ENCODE measurements around the gene RPP25. TPM values are rescaled to one million over a fixed set of nuclear protein-coding genes. Genes with fewer than 3 reads are reported as not detected.

RPP25 gene
- total RNA-seq, 1 experiment from 2014 or later, result not detected

DNA sequence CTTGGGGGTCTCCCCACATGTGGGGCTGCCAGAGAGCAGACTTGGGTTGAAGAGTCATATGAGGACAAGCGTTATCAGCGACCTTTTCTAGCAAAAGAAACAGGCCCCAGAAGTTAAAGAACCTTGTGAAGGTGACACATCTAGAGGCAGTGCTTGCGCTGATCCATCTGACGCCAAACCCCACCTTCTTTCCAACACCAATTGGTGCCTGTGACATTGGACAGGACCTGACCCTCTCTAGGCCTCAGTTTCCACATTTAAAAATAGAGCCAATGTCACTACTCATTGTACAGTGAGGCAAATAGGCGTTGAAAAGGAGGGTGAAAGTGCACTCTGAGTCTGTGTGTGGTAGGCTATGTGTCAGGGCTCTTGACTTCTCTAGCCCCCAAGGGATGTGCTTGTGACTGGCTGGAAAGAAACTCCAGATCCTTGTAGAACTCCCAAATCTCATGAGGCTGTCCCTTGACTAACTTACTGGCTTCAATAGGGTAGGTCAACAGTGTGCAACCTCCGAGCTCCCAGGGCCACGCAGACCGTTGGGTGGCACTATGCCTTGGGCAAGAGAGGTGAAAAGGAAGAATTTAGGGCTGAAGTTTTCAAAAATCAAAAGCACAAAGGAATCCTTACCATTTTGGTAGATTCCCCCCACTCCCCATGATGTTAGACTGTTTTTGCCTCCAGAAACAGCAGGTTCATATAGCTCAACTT lies 49.3 kb downstream of the RPP25 start:
- no peaks in the 10 kb centered on the region for H3K9me3 Mint-ChIP-seq (ENCODE audit: unreplicated experiment)
- peak overlapping the region; percentile 95 for H3K4me3 Mint-ChIP-seq (ENCODE audit: unreplicated experiment)
- ChIA-PET CTCF (interaction anchor here (1.0 to 1.6 kb wide), 7 partner anchors 10 to 323 kb away, joined by 3 to 10 read pairs (median 4); no protein-coding TSS in a partner anchor), POLR2A (interaction anchor here (0.6 to 2.6 kb wide), 28 partner anchors 10 to 1040 kb away, joined by 3 to 29 read pairs (median 6); partner anchors contain the start of genes C15orf39, CLK3, COX5A and CSK)
- peak overlapping the region; percentile 97 for H3K27ac Mint-ChIP-seq (ENCODE audit: low read depth, unreplicated experiment)
- intact Hi-C loops (cut with micrococcal nuclease), result no loop called here
- DNase-seq (ENCODE audit: unreplicated experiment), result no peak
- BruUV-seq (replicated peaks), result TSS peak; percentile 66
- TF ChIP-seq, protein P1, sequence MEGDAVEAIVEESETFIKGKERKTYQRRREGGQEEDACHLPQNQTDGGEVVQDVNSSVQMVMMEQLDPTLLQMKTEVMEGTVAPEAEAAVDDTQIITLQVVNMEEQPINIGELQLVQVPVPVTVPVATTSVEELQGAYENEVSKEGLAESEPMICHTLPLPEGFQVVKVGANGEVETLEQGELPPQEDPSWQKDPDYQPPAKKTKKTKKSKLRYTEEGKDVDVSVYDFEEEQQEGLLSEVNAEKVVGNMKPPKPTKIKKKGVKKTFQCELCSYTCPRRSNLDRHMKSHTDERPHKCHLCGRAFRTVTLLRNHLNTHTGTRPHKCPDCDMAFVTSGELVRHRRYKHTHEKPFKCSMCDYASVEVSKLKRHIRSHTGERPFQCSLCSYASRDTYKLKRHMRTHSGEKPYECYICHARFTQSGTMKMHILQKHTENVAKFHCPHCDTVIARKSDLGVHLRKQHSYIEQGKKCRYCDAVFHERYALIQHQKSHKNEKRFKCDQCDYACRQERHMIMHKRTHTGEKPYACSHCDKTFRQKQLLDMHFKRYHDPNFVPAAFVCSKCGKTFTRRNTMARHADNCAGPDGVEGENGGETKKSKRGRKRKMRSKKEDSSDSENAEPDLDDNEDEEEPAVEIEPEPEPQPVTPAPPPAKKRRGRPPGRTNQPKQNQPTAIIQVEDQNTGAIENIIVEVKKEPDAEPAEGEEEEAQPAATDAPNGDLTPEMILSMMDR (IDR thresholded peaks at IDR 0.05; ENCODE audit: unreplicated experiment), result no peak
- peaks cover 15% of the 10 kb centered on the region for H3K4me1 Mint-ChIP-seq (ENCODE audit: insufficient read depth, unreplicated experiment)
- H3K27me3 Mint-ChIP-seq (ENCODE audit: insufficient read depth, unreplicated experiment), result no peaks in the 10 kb centered on the region
- H3K36me3 Mint-ChIP-seq (ENCODE audit: insufficient read depth, unreplicated experiment), result peaks cover 35% of the 10 kb centered on the region

- peak; percentile 87 for DNase-seq (ENCODE audit: unreplicated experiment)
- H3K27me3 Mint-ChIP-seq (ENCODE audit: insufficient read depth, unreplicated experiment), result no peaks in the 10 kb centered on the region
- TF ChIP-seq, protein P1 (IDR thresholded peaks at IDR 0.05; ENCODE audit: unreplicated experiment), result no peak
- ChIA-PET POLR2A (interaction anchor here (0.6 to 2.6 kb wide), 32 partner anchors 9 to 1041 kb away, joined by 3 to 29 read pairs (median 5); partner anchors contain the start of genes C15orf39, COX5A, CSK and MPI), CTCF (interaction anchor here (0.7 to 1.6 kb wide), 8 partner anchors 9 to 323 kb away, joined by 3 to 10 read pairs (median 3); partner anchors contain the start of gene ULK3)
- peak within 1 kb of the TSS; percentile 97 for H3K27ac Mint-ChIP-seq (ENCODE audit: low read depth, unreplicated experiment)
- no peaks in the 10 kb centered on the region for H3K9me3 Mint-ChIP-seq (ENCODE audit: unreplicated experiment)
- intact Hi-C loops (cut with micrococcal nuclease), result no loop called here
- peak within 1 kb of the TSS; percentile 95 for H3K4me3 Mint-ChIP-seq (ENCODE audit: unreplicated experiment)
- no TSS peak for BruUV-seq (replicated peaks)
- H3K36me3 Mint-ChIP-seq (ENCODE audit: insufficient read depth, unreplicated experiment), result peaks cover 36% of the 10 kb centered on the region
- peaks cover 15% of the 10 kb centered on the region for H3K4me1 Mint-ChIP-seq (ENCODE audit: insufficient read depth, unreplicated experiment)
Measured at GRCh38 chr15:74906450-74907162, 50.0 kb downstream of the RPP25 start, which contains the start of gene FAM219B. Gene FAM219B (minus strand): TSS chr15:74906851. CDS start chr15:74906800, 51 bp downstream.

DNA sequence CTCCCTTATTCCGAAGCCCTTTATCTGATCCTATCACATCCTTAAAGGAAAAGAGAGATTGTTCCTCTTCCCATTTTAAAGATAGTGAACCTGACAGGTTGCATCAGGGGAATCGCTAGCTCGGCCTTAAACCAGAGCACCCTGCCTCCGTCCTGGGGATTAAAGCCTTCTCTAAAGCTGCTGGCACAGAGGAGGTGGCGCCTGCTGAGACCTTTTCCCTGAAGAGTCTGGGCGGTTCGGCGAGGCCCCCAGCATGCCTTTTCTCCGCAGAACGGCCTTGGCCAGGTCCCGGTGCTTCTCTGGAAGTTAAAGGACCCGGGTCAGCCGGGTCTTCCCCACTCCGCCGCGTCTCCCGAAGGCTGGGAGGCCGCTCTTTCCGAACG lies 50.5 kb downstream of the RPP25 start:
- DNase-seq (ENCODE audit: unreplicated experiment), result peak; percentile 41
- ChIA-PET CTCF (interaction anchor here (0.7 to 1.6 kb wide), 9 partner anchors 9 to 322 kb away, joined by 3 to 10 read pairs (median 3); partner anchors contain the start of gene ULK3), POLR2A (interaction anchor here (0.6 to 2.6 kb wide), 30 partner anchors 8 to 296 kb away, joined by 3 to 29 read pairs (median 5); partner anchors contain the start of genes C15orf39, COX5A, CSK and MPI)
- no peaks in the 10 kb centered on the region for H3K27me3 Mint-ChIP-seq (ENCODE audit: insufficient read depth, unreplicated experiment)
- H3K27ac Mint-ChIP-seq (ENCODE audit: low read depth, unreplicated experiment), result peak overlapping the region; percentile 97
- H3K36me3 Mint-ChIP-seq (ENCODE audit: insufficient read depth, unreplicated experiment), result peaks cover 42% of the 10 kb centered on the region
- BruUV-seq (replicated peaks), result TSS peak; percentile 22
- peak overlapping the region; percentile 95 for H3K4me3 Mint-ChIP-seq (ENCODE audit: unreplicated experiment)
- intact Hi-C loops (cut with micrococcal nuclease), result no loop called here
- H3K4me1 Mint-ChIP-seq (ENCODE audit: insufficient read depth, unreplicated experiment), result peaks cover 15% of the 10 kb centered on the region
- no peaks in the 10 kb centered on the region for H3K9me3 Mint-ChIP-seq (ENCODE audit: unreplicated experiment)
- TF ChIP-seq, protein P1 (IDR thresholded peaks at IDR 0.05; ENCODE audit: unreplicated experiment), result no peak

Other genes with a start within 250 kb of the RPP25 start
- gene CYP1A1, start 231.2 kb downstream of the RPP25 start, total RNA-seq (2022), result not detected in 2 replicates
- not detected in 2 replicates for gene CYP1A2, start 207.9 kb downstream of the RPP25 start, total RNA-seq (2022)
- gene CSK, start 174.7 kb downstream of the RPP25 start, total RNA-seq (2022), result 50.4 and 65.3 TPM in 2 replicates
- gene LMAN1L, start 143.9 kb downstream of the RPP25 start, total RNA-seq (2022), result 0.23 TPM in 1 of 2 replicates, not detected in the other
- gene CPLX3, start 130.1 kb downstream of the RPP25 start, total RNA-seq (2022), result not detected in 2 replicates
- gene ULK3, start 113.6 kb downstream of the RPP25 start, total RNA-seq (2022), result 27.6 and 31.3 TPM in 2 replicates
- 64.4 and 67.7 TPM in 2 replicates for gene SCAMP2, start 83.4 kb downstream of the RPP25 start, total RNA-seq (2022)
- gene MPI, start 66.7 kb downstream of the RPP25 start, total RNA-seq (2022), result 30.8 and 31.4 TPM in 2 replicates
- 62.9 and 68.4 TPM in 2 replicates for gene FAM219B, start 49.9 kb downstream of the RPP25 start, total RNA-seq (2022)
- 295 and 339 TPM in 2 replicates for gene COX5A, start 18.7 kb downstream of the RPP25 start, total RNA-seq (2022)
- gene SCAMP5, start 38.8 kb upstream of the RPP25 start, total RNA-seq (2022), result 0.54 and 0.96 TPM in 2 replicates
- 20.3 and 25.1 TPM in 2 replicates for gene PPCDC, start 66.8 kb upstream of the RPP25 start, total RNA-seq (2022)
- 13.3 and 17.2 TPM in 2 replicates for gene C15orf39, start 245.1 kb upstream of the RPP25 start, total RNA-seq (2022)

All from MCF 10A (cell line).